B cell (primary cell): ENCODE measurements around the gene PPARD. TPM values are rescaled to one million over a fixed set of nuclear protein-coding genes. Genes with fewer than 3 reads are reported as not detected.

Experiments
- ATAC-seq: fragments of 200-7000 bp; cut with Tn5 transposase; one replicate; pipeline ENCODE4 v1.10.0; 2021; ENCODE audit warnings: low read depth, mild to moderate bottlenecking, moderate number of reproducible peaks, moderate library complexity
- CTCF ChIA-PET: fragments of 350-600 bp; sonication (Branson Sonifier 250); formaldehyde crosslinking; loops from one replicate; lab custom pipeline; 2021; ENCODE audit warnings: antibody characterized with exemption, inconsistent platforms; lab: Charles Lee
- POLR2A ChIA-PET: fragments of 350-600 bp; sonication (Branson Sonifier 250); formaldehyde crosslinking; loops from one replicate; lab custom pipeline; 2021; ENCODE audit warnings: antibody characterized with exemption; lab: Charles Lee
- DNase-seq: peaks from one replicate; pipeline ENCODE4 v3.0.0; 2013
- H2AFZ ChIP-seq: 2 replicates; pipeline ENCODE4 v1.6.1; 2012; ENCODE audit warnings: mild to moderate bottlenecking, low read depth, low read length; ENCODE audit not compliant: insufficient read depth, poor library complexity, severe bottlenecking
- H3K27ac ChIP-seq, 2 donors: 1 replicate in 1 of 2; 2 replicates in 1 of 2; pipeline ENCODE4 v1.5.1; 2012 to 2013; ENCODE audit warnings: low read length in 2 of 2, mild to moderate bottlenecking in 2 of 2, moderate library complexity in 1 of 2
- H3K27me3 ChIP-seq, 4 experiments: fragments of 200-600 bp in 1 of 4; sonication (generic) in 1 of 4; replicated peaks in 1 of 4; 1 replicate in 2 of 4; 2 replicates in 2 of 4; pipeline versions ENCODE4 v1.6.1 to v1.7.0; 2013 to 2016; ENCODE audit warnings: low read length in 3 of 4, mild to moderate bottlenecking in 2 of 4, mixed read lengths in 1 of 4, moderate library complexity in 1 of 4; ENCODE audit not compliant: insufficient read depth in 4 of 4, control insufficient read depth in 3 of 4; ENCODE audit errors: control extremely low read depth in 1 of 4
- H3K36me3 ChIP-seq, 2 experiments: replicated peaks in 1 of 2; 1 replicate in 1 of 2; 2 replicates in 1 of 2; pipeline versions ENCODE4 v1.6.1 to v1.7.1; 2013; ENCODE audit warnings: low read length in 1 of 2; ENCODE audit not compliant: insufficient read depth in 2 of 2, control insufficient read depth in 1 of 2; ENCODE audit errors: control extremely low read depth in 1 of 2, extremely low read depth in 1 of 2
- H3K4me1 ChIP-seq, 2 donors: fragments of 200-600 bp in 1 of 2; sonication (generic) in 1 of 2; 1 replicate in 1 of 2; 2 replicates in 1 of 2; pipeline versions ENCODE4 v1.5.1 to v1.6.1; 2013 to 2017; ENCODE audit warnings: low read length in 2 of 2; ENCODE audit not compliant: control insufficient read depth in 2 of 2, insufficient read depth in 2 of 2
- H3K4me2 ChIP-seq: replicated peaks from 2 replicates; pipeline ENCODE3; 2012; ENCODE audit warnings: mild to moderate bottlenecking, low read depth, low read length; ENCODE audit not compliant: poor library complexity, severe bottlenecking
- H3K4me3 ChIP-seq, 5 experiments: fragments of 200-600 bp in 1 of 5; sonication (generic) in 1 of 5; 1 replicate in 3 of 5; 2 replicates in 2 of 5; pipeline versions ENCODE4 v1.5.1 to v1.7.0; 2011 to 2016; ENCODE audit warnings: low read length in 4 of 5, mild to moderate bottlenecking in 4 of 5, low read depth in 2 of 5, control low read depth in 1 of 5, moderate library complexity in 1 of 5; ENCODE audit not compliant: insufficient read depth in 1 of 5; ENCODE audit errors: control extremely low read depth in 1 of 5, extremely low read depth in 1 of 5
- H3K79me2 ChIP-seq: fragments of 200-600 bp; sonication (generic); one replicate; pipeline ENCODE4 v1.6.0; 2016; ENCODE audit warnings: low read length; ENCODE audit not compliant: control insufficient read depth, insufficient read depth
- H3K9ac ChIP-seq: fragments of 200-600 bp; sonication (generic); 2 replicates; pipeline ENCODE4 v1.6.1; 2017; ENCODE audit warnings: mild to moderate bottlenecking, low read length, moderate library complexity
- H3K9me3 ChIP-seq, 3 donors: one replicate each; pipeline versions ENCODE4 v1.6.1 to v1.7.1; 2013; ENCODE audit warnings: low read length in 2 of 3; ENCODE audit not compliant: control insufficient read depth in 2 of 3, insufficient read depth in 1 of 3; ENCODE audit errors: control extremely low read depth in 1 of 3
- H4K20me1 ChIP-seq: 2 replicates; pipeline ENCODE4 v1.6.0; 2012; ENCODE audit warnings: mild to moderate bottlenecking, low read length; ENCODE audit not compliant: insufficient read depth, control insufficient read depth, poor library complexity, severe bottlenecking
- H3K27ac Mint-ChIP-seq: one replicate; pipeline ENCODE4 v1.8.0; 2021; ENCODE audit warnings: mixed read lengths
- H3K27me3 Mint-ChIP-seq: one replicate; pipeline ENCODE4 v1.8.0; 2021; ENCODE audit warnings: mixed read lengths
- H3K4me1 Mint-ChIP-seq: one replicate; pipeline ENCODE4 v1.8.0; 2021; ENCODE audit warnings: mixed read lengths
- H3K4me3 Mint-ChIP-seq: one replicate; pipeline ENCODE4 v1.8.0; 2021; ENCODE audit warnings: mixed read lengths
- H3K9me3 Mint-ChIP-seq: one replicate; pipeline ENCODE4 v1.8.0; 2022; ENCODE audit warnings: mixed read lengths; ENCODE audit not compliant: insufficient read depth
- EZH2 ChIP-seq: IDR thresholded peaks from 2 replicates; pipeline ENCODE4 v1.6.1; 2012; ENCODE audit warnings: borderline replicate concordance, low read depth, mild to moderate bottlenecking, moderate library complexity, low read length; ENCODE audit not compliant: insufficient read depth, poor library complexity, severe bottlenecking
- WGBS: methylation state at CpG from one replicate; pipeline ENCODE4 v1.1.5; 2013; ENCODE audit warnings: missing lambda C conversion rate; ENCODE audit not compliant: insufficient coverage; 5-methylcytosine and 5-hydroxymethylcytosine counted together
- intact Hi-C: fragments of 100-400 bp; cut with micrococcal nuclease; formaldehyde crosslinking; loops from one replicate; pipeline ENCODE4 v1.10.0; 2022
- polyA plus RNA-seq: library from polyadenylated mRNA; depleted of rRNA; stranded (reverse); fragments of >200 nt; gene quantifications from 2 replicates; pipeline ENCODE4 v1.2.3, GENCODE V29; 2012
- total RNA-seq, 2 donors: library from RNA; stranded (reverse); fragments of 120-200 nt in 1 of 2; gene quantifications; 1 replicate in 1 of 2; 2 replicates in 1 of 2; pipeline versions ENCODE4 v1.2.3 to v1.2.4, GENCODE V29; 2013 to 2022
- TF ChIP-seq, protein P1 (sequence below): fragments of 200-600 bp; IDR thresholded peaks from one replicate; pipeline ENCODE4 v1.8.0; 2022; ENCODE audit warnings: antibody characterized with exemption, mild to moderate bottlenecking

The PPARD gene
- total and polyA plus RNA-seq, 2 donors (not counting 1 experiment from before 2014, with no cell fraction given) = 37.9 to 38.9 TPM

DNA sequence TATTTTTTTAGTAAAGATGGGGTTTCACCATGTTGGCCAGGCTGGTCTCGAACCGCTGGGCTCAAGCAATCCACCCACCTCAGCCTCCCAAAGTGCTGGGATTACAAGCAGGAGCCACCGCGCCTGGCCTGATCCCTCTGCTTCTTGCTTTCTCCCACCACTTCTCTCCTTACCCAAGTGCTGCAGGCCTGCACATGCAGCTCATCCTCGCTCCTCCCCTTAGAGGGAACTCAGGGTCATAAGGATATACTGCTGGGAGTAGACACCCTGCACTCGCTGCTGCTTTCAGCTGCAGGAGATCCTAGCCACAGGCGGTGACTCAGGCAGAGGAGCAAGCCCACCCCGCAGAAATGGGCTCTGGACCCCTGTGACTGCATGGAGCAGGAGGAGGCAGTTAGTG, 69.7 kb downstream of the PPARD start:
- Histone ChIP-seq H3K9me3 (no peaks in the 10 kb centered on the region), H3K27me3 (no peaks in the 10 kb centered on the region), H3K27ac (no peak overlapping the region), H3K36me3 (peaks cover 5 to 48% of the 10 kb centered on the region in 2 experiments), H4K20me1 (peaks cover 20% of the 10 kb centered on the region), H3K4me3 (no peak overlapping the region), H3K4me1 (peaks cover 11 to 13% of the 10 kb centered on the region in 2 donors), H2AFZ (no peak overlapping the region), H3K79me2 (no peaks in the 10 kb centered on the region), H3K4me2 (no peak overlapping the region), H3K9ac (no peak overlapping the region)
- intact Hi-C loops = no loop called here
- H3K27ac Mint-ChIP-seq = no peak overlapping the region
- ChIA-PET CTCF (interaction anchor here (0.7 to 1.6 kb wide), 2 partner anchors 69 to 70 kb away, joined by 3 to 4 read pairs; partner anchors contain the start of gene PPARD), POLR2A (no interaction called here)
- no peaks in the 10 kb centered on the region for H3K27me3 Mint-ChIP-seq
- 97% methylated on average over 6 of the region's 8 CpGs for whole genome bisulfite sequencing
- no peak for TF ChIP-seq EZH2
- TF ChIP-seq, protein P1, sequence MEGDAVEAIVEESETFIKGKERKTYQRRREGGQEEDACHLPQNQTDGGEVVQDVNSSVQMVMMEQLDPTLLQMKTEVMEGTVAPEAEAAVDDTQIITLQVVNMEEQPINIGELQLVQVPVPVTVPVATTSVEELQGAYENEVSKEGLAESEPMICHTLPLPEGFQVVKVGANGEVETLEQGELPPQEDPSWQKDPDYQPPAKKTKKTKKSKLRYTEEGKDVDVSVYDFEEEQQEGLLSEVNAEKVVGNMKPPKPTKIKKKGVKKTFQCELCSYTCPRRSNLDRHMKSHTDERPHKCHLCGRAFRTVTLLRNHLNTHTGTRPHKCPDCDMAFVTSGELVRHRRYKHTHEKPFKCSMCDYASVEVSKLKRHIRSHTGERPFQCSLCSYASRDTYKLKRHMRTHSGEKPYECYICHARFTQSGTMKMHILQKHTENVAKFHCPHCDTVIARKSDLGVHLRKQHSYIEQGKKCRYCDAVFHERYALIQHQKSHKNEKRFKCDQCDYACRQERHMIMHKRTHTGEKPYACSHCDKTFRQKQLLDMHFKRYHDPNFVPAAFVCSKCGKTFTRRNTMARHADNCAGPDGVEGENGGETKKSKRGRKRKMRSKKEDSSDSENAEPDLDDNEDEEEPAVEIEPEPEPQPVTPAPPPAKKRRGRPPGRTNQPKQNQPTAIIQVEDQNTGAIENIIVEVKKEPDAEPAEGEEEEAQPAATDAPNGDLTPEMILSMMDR = no peak
- peaks cover 23% of the 10 kb centered on the region for H3K4me1 Mint-ChIP-seq
- no peak for DNase-seq
- H3K9me3 Mint-ChIP-seq = no peaks in the 10 kb centered on the region
- ATAC-seq = no peak
- no peak overlapping the region for H3K4me3 Mint-ChIP-seq

DNA sequence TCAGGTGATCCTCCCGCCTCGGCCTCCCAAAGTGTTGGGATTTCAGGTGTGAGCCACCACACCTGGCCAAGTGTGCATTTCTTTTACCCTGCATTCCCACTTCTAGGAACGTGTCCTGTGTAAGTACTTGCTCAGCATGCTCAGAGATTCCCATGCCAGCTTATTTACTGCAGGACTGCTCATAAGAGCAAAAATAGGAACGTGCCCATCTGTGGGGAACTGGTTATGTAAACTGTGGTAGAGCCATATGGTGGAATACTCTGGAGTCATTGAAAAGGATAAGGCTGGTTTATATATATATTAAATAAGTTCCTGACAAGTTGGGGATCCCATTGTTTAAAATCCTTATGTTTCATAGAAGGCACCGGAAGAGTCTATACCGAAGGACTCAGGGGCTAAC, 71.6 kb downstream of the PPARD start:
- no peak overlapping the region for H3K4me2 ChIP-seq
- H3K9ac ChIP-seq = no peak overlapping the region
- no peak for TF ChIP-seq EZH2
- TF ChIP-seq, protein P1 = no peak
- H3K27ac ChIP-seq = no peak overlapping the region
- H3K4me3 ChIP-seq = no peak overlapping the region
- H3K36me3 ChIP-seq = peaks cover 6 to 58% of the 10 kb centered on the region in 2 experiments
- no peak overlapping the region for H3K27ac Mint-ChIP-seq
- ChIA-PET POLR2A (no interaction called here), CTCF (no interaction called here)
- no peak overlapping the region for H3K4me3 Mint-ChIP-seq
- peaks cover 17% of the 10 kb centered on the region for H4K20me1 ChIP-seq
- H3K9me3 ChIP-seq = no peaks in the 10 kb centered on the region
- no peak for DNase-seq
- H3K4me1 ChIP-seq = peaks cover 11 to 16% of the 10 kb centered on the region in 2 donors
- H3K27me3 ChIP-seq = no peaks in the 10 kb centered on the region
- intact Hi-C loops = no loop called here
- peaks cover 30% of the 10 kb centered on the region for H3K4me1 Mint-ChIP-seq
- no peak overlapping the region for H2AFZ ChIP-seq
- no peaks in the 10 kb centered on the region for H3K27me3 Mint-ChIP-seq
- H3K9me3 Mint-ChIP-seq = no peaks in the 10 kb centered on the region
- 98% methylated on average over 5 of the region's 6 CpGs for WGBS
- H3K79me2 ChIP-seq = no peaks in the 10 kb centered on the region
- ATAC-seq = no peak
